Tibial nerve (tissue), 4 donors: Measurements from ENCODE around the gene URI1. TPM values are rescaled to one million over a fixed set of nuclear protein-coding genes. Genes with fewer than 3 reads are reported as not detected.

Source experiments
- DNase-seq, 2 donors: peaks; one replicate each; pipeline ENCODE4 v3.0.0-alpha.2; 2019; ENCODE audit warnings: low spot score in 2 of 2
- H3K27ac ChIP-seq, 4 donors: fragments of 200-600 bp; sonication (generic) in 3 of 4; one replicate each; pipeline ENCODE4 v1.5.1; 2017 to 2019; ENCODE audit warnings: mild to moderate bottlenecking in 1 of 4
- H3K27me3 ChIP-seq, 2 donors: fragments of 200-600 bp; sonication (generic) in 1 of 2; one replicate each; pipeline versions ENCODE4 v1.5.1 to v1.6.0; 2017 to 2019
- H3K36me3 ChIP-seq, 3 donors: fragments of 200-600 bp; sonication (generic); one replicate each; pipeline ENCODE4 v1.5.1; 2018 to 2019
- H3K4me1 ChIP-seq, 4 donors: fragments of 200-600 bp; sonication (generic) in 3 of 4; one replicate each; pipeline ENCODE4 v1.5.1; 2017 to 2019
- H3K4me3 ChIP-seq, 4 donors: fragments of 200-600 bp; sonication (generic) in 3 of 4; one replicate each; pipeline ENCODE4 v1.5.1; 2017 to 2019; ENCODE audit warnings: mild to moderate bottlenecking in 1 of 4, moderate library complexity in 1 of 4
- H3K9me3 ChIP-seq, 4 donors: fragments of 200-600 bp; sonication (generic) in 3 of 4; one replicate each; pipeline ENCODE4 v1.5.1; 2017 to 2019
- CTCF ChIP-seq, 5 experiments: fragments of 200-600 bp in 3 of 5; fragments of 450-650 bp in 2 of 5; sonication (generic) in 3 of 5; IDR thresholded peaks; one replicate each; pipeline ENCODE4 v1.5.1; 2016 to 2019; ENCODE audit warnings: antibody characterized with exemption in 5 of 5, mild to moderate bottlenecking in 3 of 5, moderate library complexity in 2 of 5
- EP300 ChIP-seq, 2 donors: sonication (generic); formaldehyde crosslinking; IDR thresholded peaks; one replicate each; pipeline ENCODE4 v1.6.1; 2017; ENCODE audit warnings: antibody characterized with exemption in 2 of 2, mild to moderate bottlenecking in 1 of 2
- POLR2A ChIP-seq, 2 donors: fragments of 450-650 bp; IDR thresholded peaks; one replicate each; pipeline ENCODE4 v1.6.1; 2017; ENCODE audit warnings: antibody characterized with exemption in 2 of 2, mild to moderate bottlenecking in 2 of 2, moderate library complexity in 2 of 2
- whole genome bisulfite sequencing, 2 donors: methylation state at CpG; one replicate each; pipeline ENCODE4 v1.1.5; 2018; 5-methylcytosine and 5-hydroxymethylcytosine counted together
- total RNA-seq, 4 donors: library from RNA; depleted of rRNA; stranded (reverse); fragments of >200 nt; gene quantifications; one replicate each; pipeline ENCODE4 v1.1.0, GENCODE V29; 2016

The URI1 gene
- total RNA-seq, 4 donors from 2014 or later: 43.8 to 67.8 (median 59.1) TPM

- H3K27me3 ChIP-seq: no peaks in the 10 kb centered on the region
- no peaks in the 10 kb centered on the region for H3K9me3 ChIP-seq
- TF ChIP-seq CTCF (IDR thresholded peaks at IDR 0.05) (no peak), POLR2A (IDR thresholded peaks at IDR 0.05) (no peak)
- WGBS, 2 donors: 94 to 96% methylated on average over 13 of the region's 13 CpGs
- H3K4me3 ChIP-seq: no peak overlapping the region
- peaks cover 0 to 9% (median 0%) of the 10 kb centered on the region in 4 donors for H3K4me1 ChIP-seq
- H3K36me3 ChIP-seq: no peaks in the 10 kb centered on the region
- no peak for DNase-seq
- H3K27ac ChIP-seq: no peak overlapping the region
Observed at GRCh38 chr19:30044273-30045248, 102.5 kb downstream of the URI1 start.

- Histone ChIP-seq H3K9me3 (no peaks in the 10 kb centered on the region), H3K27ac (no peak overlapping the region), H3K27me3 (no peaks in the 10 kb centered on the region), H3K4me1 (peaks cover 0 to 14% (median 0%) of the 10 kb centered on the region in 4 donors), H3K4me3 (no peak overlapping the region), H3K36me3 (no peaks in the 10 kb centered on the region)
- 25 to 27% methylated on average over 4 of the region's 4 CpGs for WGBS, 2 donors
- no peak for DNase-seq
- TF ChIP-seq POLR2A (IDR thresholded peaks at IDR 0.05): no peak
- peak; percentile 12 to 43 (median 33) for TF ChIP-seq CTCF (IDR thresholded peaks at IDR 0.05)
Observed at GRCh38 chr19:30046522-30046921, 104.5 kb downstream of the URI1 start.

- TF ChIP-seq EP300 (IDR thresholded peaks at IDR 0.05) (no peak), CTCF (IDR thresholded peaks at IDR 0.05) (no peak), POLR2A (IDR thresholded peaks at IDR 0.05) (no peak)
- Histone ChIP-seq H3K4me1 (peaks cover 0 to 14% (median 0%) of the 10 kb centered on the region in 4 donors), H3K27me3 (no peaks in the 10 kb centered on the region), H3K36me3 (no peaks in the 10 kb centered on the region), H3K4me3 (no peak overlapping the region), H3K27ac (peak overlapping the region in 1 of 4 donors; percentile 80), H3K9me3 (no peaks in the 10 kb centered on the region)
- 78 to 80% methylated on average over 8 of the region's 8 CpGs for WGBS, 2 donors
- DNase-seq: no peak
Observed at GRCh38 chr19:30047432-30047831, 105.4 kb downstream of the URI1 start.

GRCh38 chr19:30049226-30049625, 107.2 kb downstream of the URI1 start:
- H3K27me3 ChIP-seq: no peaks in the 10 kb centered on the region
- H3K4me3 ChIP-seq: no peak overlapping the region
- peaks cover 0 to 14% (median 0%) of the 10 kb centered on the region in 4 donors for H3K4me1 ChIP-seq
- H3K27ac ChIP-seq: peak overlapping the region in 2 of 4 donors; percentile 71 to 80
- no peak for DNase-seq
- no peaks in the 10 kb centered on the region for H3K36me3 ChIP-seq
- H3K9me3 ChIP-seq: no peaks in the 10 kb centered on the region
- no peak for TF ChIP-seq POLR2A (IDR thresholded peaks at IDR 0.05)
- peak in 1 of 2 donors; percentile 29 for TF ChIP-seq EP300 (IDR thresholded peaks at IDR 0.05)
- no peak for TF ChIP-seq CTCF (IDR thresholded peaks at IDR 0.05)
- 47 to 63% methylated on average over 4 of the region's 4 CpGs for WGBS, 2 donors
